NCI-H187 treated with DMSO at 0.1 percent for 48 hours (cell line): Measurements from ENCODE around the gene BRINP2.

Source experiments
- DNase-seq: peaks from one replicate; lab custom pipeline; 2025; lab: John Stamatoyannopoulos, UW

Gene BRINP2

GRCh38 chr1:177270863-177271262 lies 100.1 kb downstream of the BRINP2 start:
- DNase-seq: no peak

GRCh38 chr1:177273141-177273540 lies 102.4 kb downstream of the BRINP2 start:
- no peak for DNase-seq

- DNase-seq: no peak
Observed at GRCh38 chr1:177274687-177275211, 104.0 kb downstream of the BRINP2 start.

- no peak for DNase-seq
Observed at GRCh38 chr1:177275736-177276135, 105.0 kb downstream of the BRINP2 start.

GRCh38 chr1:177278626-177279390 lies 108.0 kb downstream of the BRINP2 start:
- DNase-seq: no peak

GRCh38 chr1:177281901-177282300 lies 111.1 kb downstream of the BRINP2 start:
- no peak for DNase-seq

GRCh38 chr1:177282976-177283375 lies 112.2 kb downstream of the BRINP2 start:
- no peak for DNase-seq

GRCh38 chr1:177283380-177283779 lies 112.6 kb downstream of the BRINP2 start:
- no peak for DNase-seq

GRCh38 chr1:177286396-177286795 lies 115.6 kb downstream of the BRINP2 start:
- no peak for DNase-seq

GRCh38 chr1:177287270-177287669 lies 116.5 kb downstream of the BRINP2 start:
- DNase-seq: no peak

- DNase-seq: no peak
Observed at GRCh38 chr1:177287994-177288393, 117.2 kb downstream of the BRINP2 start.

- DNase-seq: no peak
Observed at GRCh38 chr1:177289532-177289931, 118.8 kb downstream of the BRINP2 start.

- DNase-seq: no peak
Observed at GRCh38 chr1:177300431-177300830, 129.7 kb downstream of the BRINP2 start.

GRCh38 chr1:177301425-177302124 lies 130.8 kb downstream of the BRINP2 start:
- DNase-seq: no peak

GRCh38 chr1:177302357-177303044 lies 131.7 kb downstream of the BRINP2 start:
- DNase-seq: no peak

GRCh38 chr1:177305040-177306018 lies 134.6 kb downstream of the BRINP2 start:
- no peak for DNase-seq

GRCh38 chr1:177306019-177306415 lies 135.3 kb downstream of the BRINP2 start:
- DNase-seq: no peak

GRCh38 chr1:177306981-177307380 lies 136.2 kb downstream of the BRINP2 start:
- DNase-seq: no peak

- DNase-seq: no peak
Observed at GRCh38 chr1:177307771-177308170, 137.0 kb downstream of the BRINP2 start.

- DNase-seq: no peak
Observed at GRCh38 chr1:177309880-177310279, 139.1 kb downstream of the BRINP2 start.

- no peak for DNase-seq
Observed at GRCh38 chr1:177310326-177310725, 139.6 kb downstream of the BRINP2 start.
